Activated CD4-positive, alpha-beta T cell treated with anti-CD3 and anti-CD28 coated beads, Interleukin-10, Interleukin-2, amounts not matched to agents 100 ng/mL and 50 ng/mL, durations not matched to agents 16 hours and 8 hours (primary cell): ENCODE data around the gene KCNH4.

ENCODE experiments used
- DNase-seq: peaks from one replicate; pipeline ENCODE4 v3.0.0-alpha.2; 2020

The KCNH4 gene

DNA sequence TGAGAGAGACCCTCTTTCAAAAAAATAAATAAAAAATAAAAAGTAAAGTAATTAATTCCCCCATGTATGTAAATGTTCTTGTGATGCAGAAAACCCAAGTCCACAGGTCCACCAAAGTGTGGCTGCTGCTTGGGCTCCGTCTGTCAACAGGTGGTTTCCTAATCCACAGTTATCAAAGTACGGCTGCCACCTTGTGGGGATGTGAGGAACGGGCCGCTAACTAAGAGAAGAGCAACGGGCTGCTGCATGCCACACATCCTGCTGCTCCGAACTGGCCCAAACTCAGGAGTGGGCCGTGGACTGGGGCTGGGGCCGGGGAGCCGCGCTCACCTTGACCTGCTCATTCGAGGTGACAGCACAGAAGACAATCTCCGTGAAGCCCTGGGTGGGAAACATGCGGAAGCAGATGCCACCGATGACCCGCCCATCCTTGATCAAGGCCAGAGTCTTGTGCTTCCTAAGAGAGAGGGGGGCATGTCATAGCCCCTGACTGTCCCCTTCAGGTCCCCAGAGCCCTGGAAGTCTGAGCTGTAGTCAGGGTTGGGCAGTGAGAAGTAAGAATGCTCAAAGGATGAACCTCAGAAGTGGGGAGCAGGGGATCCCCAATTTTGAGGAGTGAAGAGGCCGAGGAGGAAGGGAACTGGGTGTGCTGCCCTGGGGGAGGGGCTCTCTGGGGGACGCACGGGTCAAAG lies 64.1 kb downstream of the KCNH4 start:
- peak; percentile 85 for DNase-seq

DNA sequence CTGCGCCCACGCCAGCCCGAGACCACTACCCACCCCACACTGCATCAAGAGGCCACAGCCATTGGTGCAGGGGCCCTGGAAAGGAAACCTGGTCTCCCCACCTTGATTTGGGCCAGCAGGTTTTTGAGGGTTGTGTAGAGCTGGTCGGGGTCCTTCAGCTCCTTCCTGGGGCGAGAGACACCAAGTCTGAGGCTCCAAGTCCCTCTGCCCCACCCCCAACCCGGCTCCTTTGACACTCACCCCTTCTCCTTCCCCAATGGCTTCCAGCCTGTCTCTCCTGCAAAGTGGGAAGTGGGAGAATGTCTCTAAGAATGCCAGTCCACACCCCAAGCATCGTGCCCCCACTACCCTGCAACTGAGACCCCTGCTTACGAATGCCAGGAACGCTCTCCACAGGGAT lies 66.8 kb downstream of the KCNH4 start:
- DNase-seq = no peak

DNA sequence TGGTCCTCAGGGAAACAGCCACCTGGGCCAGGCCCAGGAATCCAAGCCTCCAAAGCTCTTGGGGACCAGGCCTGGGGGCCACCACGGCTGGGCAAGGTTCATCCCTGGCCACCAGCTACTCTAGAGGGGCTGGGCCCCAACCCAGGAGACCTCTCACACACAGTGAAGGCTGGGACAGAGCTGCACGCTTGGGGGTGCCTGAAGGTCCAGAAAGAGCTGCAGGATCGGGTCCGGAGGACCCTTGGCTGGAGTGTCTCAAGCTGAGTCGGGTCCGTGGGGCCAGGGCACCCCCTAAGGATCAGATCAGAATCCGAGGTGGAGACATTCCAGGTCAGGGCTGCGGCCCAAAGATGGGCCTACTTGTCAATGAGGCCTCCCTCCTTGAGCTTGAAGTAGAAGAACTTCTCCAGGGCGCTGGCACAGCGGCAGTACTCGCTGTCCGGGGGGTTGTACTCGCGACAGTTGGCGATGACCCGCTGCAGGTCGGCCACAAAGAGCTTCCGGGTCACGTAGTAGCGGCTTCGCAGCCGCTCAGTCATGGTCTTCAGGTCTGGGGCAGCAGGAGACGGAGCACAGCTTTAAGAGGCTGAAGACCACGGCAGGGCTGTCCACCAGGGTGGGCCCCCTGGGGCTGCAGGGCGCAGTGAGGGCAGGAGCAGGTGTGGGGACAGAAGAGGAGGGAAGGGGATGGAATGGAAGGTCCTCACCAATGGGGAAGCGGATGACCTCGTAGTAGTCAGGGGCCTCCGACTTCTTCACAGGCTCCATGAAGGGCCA lies 67.5 kb downstream of the KCNH4 start:
- DNase-seq = no peak

DNA sequence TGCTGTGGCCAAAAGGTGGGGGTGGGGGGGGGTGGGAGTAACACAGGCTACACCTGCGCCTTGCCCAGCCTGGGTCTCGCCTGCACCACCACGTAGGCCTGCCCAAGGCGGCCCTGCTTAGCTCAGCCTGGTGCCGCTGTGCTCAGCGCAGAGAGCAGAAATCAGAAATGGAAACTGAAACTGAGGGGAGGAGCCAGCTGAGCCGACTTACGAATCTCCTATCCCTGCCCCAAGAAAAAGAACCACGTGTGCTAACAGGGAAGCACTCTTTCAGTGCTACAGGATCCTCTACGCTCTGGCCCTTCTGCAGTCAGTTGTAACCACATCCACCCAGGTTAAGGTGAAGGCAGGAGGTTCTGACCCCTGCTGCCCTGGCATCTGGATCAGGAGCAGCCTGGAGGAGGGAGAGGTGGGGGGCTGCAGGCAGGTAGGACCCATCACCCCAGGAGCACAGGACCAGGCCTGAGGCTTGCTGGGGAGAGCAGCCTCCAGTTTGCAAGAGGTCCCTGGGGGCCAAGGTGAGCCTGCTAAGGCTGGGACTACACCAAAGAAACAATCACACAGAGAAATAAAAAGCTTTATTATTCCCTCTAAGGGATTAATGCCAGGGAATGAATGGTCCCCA lies 68.3 kb downstream of the KCNH4 start, which contains the start of gene DHX58:
DHX58 (minus strand) TSS at position 163 of the 625 bp plus-strand sequence. CDS start 822 bp downstream, outside the sequence.
- DNase-seq = peak; percentile 93

DNA sequence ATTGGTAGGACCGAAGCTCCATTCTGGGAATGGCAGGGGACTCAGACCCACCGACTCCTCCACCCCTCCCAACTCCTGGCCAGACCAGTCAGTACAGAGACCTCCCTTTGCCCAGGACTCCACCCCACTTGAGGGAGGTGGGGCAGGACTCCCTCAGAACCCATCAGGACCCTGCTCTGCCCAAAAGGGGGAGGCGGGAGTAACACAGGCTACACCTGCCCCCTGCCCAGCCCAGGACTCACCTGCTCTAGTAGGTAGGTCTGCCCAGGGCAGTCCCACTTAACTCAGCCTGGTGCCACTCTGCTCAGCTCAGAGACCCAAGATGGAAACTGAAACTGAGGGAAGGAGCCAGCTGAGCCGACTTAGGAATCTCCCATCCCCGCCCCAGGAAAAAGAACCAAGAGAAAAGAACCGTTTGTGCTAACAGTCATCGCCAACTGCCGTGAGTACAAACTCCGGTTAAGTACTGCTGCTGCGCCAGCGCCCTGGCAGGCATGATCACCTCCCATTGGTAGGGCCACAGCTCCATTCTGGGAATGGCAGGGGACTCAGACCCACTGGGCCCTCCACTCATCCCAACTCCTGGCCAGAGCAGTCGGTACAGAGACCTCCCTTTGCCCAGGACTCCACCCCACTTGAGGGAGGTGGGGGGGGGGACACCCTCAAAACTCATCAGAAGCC lies 68.9 kb downstream of the KCNH4 start:
- peak; percentile 35 for DNase-seq

DNA sequence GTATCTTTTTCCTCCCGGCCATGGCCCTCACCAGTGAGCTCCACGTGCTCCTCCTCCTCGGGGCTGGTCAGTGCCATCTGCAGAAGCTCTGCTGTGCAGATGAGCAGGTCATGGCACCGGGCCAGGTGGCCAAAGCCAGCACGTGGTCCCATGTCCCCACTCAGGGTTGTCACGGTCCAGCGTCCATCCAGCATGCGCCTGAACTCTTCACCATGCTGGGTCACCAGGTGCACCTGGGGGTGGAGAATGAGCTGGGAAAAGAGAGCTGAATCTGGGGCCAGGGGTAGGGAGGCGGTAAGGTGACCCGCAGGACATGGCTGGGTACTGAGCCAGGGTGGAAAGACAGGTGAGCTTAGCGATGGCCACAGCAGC lies 69.7 kb downstream of the KCNH4 start:
- no peak for DNase-seq

DNA sequence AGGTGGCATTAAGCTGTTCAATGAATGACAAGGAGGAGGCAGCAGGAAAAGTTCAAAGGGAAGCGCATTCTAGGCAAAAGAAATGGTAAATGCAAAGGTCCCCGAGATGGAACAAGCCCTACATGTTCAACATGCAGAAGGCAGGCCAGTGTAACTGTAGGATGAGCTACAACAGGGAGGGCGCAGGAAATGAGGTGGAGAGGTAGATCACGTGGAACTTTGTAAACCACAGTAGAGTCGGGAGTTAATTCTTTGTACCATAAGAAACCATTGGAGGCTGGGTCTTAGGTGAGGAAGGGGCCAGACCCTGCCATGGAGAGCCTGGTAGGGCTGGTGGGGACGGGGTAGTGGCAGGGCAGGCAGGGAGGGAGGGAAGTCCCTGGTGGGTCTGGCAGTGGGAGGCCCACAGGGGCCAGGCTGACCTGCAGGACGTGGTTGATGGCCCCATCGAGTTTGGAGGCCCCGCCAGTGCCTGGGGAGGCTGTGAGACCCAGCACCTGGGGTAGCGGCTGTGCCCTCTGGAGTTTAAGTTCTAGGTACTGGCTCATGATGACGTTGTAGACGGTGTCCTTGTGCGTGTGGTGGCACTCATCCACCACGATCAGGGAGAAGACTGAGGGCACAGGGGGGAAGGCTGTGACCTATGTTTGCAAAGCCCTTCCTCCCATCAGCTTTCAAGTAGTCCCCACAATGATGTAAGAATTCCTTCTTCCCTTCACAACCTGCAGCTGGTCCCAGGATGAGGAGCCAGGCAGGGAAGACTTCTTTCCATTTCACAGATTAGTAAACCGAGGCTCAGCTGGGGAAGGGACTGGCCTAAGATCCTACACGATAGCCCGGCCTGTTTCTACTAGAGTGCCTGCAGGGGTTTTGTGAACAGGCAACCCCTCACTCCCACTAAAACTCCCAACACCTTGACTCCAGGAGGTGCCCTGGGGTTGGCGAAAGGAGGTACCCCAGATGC lies 70.4 kb downstream of the KCNH4 start:
- no peak for DNase-seq

DNA sequence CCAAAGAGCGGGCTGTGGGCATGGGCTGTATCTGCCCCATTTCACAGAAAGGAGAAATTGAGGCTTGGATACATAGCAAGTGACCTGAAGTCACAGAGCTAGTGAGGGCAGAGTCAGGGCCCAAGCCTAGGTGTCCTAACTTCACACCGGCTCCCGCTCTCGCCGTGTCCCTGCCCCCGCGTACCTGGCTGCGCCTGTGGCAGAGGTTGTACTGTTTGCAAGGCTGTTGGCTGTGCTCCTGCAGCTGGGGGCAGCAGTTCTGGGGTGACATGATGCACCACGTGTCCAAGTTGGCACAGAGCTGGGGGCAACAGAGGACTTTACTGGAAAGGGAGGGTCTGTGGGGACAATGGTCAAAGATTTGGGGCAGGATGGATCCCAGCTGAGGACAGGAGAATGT lies 71.9 kb downstream of the KCNH4 start:
- DNase-seq = no peak

DNA sequence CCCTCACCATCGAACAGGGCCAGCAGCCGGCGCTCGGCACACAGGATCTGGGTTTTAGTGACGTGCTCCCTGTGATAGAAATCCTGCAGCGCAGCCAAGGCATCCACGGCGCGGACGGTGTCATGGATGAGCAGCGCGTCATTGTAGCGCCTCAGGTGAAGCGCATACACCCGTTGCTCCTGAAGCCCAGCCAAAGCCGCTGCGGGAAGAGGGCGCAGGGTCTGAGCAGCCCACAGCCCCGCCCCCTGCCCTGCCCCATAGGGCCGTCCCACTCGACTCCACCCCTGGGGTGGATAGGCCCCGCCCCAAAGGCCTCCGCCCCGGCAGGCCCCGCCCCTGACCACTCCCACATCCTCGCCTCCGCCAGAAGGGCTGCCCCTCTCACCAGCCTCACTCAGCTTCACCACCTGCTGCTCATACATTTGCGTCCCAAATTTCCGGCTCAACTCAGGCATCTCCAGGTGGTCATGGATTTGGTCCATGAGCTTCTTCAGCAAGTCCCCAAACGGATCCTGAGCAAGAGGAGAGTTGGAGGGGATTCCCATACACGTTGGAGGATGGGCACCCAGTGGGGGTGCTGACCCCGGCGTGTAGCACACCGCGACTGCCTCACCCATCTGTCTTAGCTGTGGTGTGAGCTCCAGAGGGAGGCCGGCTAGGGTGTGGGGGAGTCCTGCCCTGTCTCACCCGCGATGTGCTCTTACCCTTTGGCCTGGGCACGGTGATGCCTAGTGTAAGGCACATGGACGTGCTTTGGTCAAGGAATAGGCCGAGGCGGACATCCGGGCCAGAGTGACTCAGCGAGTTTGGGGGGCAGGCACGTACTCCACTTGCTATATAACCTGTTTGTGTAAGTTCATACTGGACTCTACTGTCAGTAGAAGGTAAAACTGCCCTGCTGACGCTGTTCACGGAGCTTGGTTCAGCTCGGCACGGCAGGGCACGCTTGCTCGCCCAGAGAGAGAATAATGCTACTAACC lies 73.1 kb downstream of the KCNH4 start:
- peak; percentile 94 for DNase-seq

DNA sequence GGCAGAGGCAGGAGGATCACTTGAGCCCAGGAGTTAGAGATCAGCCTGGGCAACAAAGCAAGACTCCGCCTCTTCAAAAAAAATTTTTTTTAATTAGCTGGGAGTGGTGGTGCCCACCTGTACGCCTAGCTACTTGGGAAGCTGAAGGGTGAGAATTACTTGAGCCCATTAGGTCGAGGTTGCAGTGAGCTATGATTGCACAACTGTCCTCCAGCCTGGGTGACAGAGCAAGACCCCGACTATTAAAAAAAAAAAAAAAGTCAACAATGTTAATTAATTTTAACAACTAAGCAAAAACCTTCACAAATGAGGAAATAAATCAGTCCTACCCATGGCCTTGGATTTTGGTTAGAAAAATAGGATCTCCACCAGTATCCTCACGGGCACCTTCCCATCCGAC lies 73.8 kb downstream of the KCNH4 start:
- DNase-seq = no peak
